Activated T-helper 1 cell treated with anti-CD3 and anti-CD28 coated beads, Interleukin-2, amount 50 U/mL, for 16 hours (primary cell): ENCODE data around the gene ITK.

ENCODE experiments used
- DNase-seq, 2 donors: peaks; one replicate each; pipeline ENCODE4 v3.0.0-alpha.2; 2020; ENCODE audit warnings: low read depth in 1 of 2, low spot score in 1 of 2

Gene ITK

GRCh38 chr5:157278319-157279037 is 97.8 kb downstream of the ITK start:
- no peak for DNase-seq

GRCh38 chr5:157279605-157280239 is 99.1 kb downstream of the ITK start:
- DNase-seq: no peak

DNA sequence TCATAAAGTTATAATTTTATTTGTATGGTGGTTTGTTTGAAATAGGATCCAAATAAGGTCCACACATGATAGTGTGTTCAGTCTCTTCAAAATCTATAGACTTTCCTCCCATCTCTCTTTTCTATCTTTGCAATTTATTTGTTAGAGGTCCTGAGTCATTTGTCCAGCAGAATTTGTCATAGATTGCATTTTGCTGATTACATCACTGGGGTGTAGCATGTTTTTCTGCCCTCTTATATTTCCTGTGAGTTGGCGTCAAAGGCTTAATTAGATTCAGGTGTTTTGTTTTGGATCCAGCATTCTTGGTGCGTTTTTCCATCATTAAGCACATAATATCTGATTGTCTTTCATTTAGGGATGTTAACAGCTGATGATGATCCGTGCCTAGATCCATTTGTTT is 100.3 kb downstream of the ITK start:
- no peak for DNase-seq

- no peak for DNase-seq
These were observed 101.5 kb downstream of the ITK start for GRCh38 chr5:157282150-157282549.

DNA sequence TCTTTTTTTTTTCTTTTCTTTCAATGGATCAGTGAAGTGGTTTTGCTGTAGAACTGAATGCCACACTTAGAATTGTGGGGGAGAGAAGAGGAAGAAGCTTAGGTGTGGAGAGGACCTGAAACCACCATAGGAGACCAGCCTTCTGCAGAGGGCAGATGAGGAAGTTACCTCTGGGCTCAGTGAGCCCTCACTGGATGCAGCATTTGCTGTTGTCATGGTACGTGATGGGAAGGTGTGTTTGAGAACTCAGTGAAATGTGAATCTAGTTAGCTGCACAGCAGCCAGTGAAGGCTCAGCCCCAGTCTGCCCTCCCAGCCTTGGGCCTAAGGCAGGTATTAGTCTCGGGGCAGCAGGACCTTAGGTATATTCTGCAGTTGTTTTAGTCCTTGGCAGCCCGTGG is 102.8 kb downstream of the ITK start:
- no peak for DNase-seq

GRCh38 chr5:157284458-157285212 is 104.0 kb downstream of the ITK start:
- DNase-seq: no peak

DNA sequence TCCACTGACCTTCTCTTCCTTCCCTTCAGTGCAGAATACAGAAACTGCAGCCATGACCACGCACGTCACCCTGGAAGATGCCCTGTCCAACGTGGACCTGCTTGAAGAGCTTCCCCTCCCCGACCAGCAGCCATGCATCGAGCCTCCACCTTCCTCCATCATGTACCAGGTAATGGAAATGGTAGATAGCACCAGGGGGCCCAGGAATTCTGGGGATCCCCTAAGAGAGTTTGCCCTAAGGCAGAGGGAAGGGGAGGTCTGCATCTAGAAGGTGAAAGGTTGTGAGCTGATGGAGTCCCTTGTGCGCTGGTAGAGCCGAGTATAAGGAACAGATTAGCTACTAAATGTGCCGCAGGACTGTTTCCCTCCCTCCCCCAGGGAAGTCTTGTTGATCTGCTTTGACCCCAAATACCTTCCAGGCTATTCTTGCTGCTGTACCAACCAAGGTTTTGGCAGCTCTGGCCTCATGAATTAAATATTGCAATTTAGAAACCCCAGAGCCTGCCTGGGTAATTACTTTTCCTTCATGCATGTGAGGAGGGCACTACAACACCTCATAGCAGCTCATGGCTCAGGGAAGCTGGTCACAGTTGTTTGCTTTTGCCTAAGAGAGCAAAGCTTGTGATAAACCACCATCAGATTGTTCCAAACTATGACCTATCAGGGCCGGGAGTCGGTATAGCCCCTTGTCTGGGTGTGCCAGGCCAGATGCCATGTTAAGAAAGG is 104.8 kb downstream of the ITK start:
- no peak for DNase-seq

- no peak for DNase-seq
These were observed 106.1 kb downstream of the ITK start for GRCh38 chr5:157286761-157287211.

DNA sequence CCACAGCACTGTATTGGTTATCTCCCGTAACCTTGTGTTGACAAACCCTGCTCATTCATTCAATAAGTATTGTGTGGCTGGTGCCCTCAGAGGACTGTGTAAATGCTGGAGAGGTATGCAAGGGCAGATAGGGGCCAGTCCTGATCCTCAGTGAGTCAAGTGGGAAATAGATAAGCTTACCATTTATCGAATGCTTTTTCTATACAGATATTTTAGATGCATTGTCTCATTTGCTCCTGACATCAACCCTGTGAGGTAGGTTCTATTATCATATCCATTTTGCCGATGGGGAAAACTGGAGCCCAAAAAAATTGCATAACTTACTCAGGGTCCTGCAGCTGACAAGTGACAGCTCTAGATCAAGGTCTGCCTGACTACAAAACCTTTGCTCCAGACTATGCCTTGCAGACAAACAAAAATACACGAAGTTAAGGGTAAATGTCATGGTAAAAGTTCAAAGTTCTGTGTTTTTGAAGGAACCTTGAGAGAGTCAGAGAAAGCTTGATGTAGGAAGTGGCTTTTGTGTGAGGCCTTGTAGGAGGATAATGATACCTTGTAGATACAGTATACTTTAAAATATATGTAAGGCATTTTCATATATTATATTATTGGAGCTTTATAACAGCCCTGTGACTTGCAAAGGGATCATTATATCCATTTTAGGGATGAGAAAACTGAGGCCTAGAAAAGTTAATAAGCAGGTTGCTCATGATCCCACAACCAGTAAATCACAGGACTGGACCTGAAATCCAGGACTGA is 107.9 kb downstream of the ITK start:
- no peak for DNase-seq

DNA sequence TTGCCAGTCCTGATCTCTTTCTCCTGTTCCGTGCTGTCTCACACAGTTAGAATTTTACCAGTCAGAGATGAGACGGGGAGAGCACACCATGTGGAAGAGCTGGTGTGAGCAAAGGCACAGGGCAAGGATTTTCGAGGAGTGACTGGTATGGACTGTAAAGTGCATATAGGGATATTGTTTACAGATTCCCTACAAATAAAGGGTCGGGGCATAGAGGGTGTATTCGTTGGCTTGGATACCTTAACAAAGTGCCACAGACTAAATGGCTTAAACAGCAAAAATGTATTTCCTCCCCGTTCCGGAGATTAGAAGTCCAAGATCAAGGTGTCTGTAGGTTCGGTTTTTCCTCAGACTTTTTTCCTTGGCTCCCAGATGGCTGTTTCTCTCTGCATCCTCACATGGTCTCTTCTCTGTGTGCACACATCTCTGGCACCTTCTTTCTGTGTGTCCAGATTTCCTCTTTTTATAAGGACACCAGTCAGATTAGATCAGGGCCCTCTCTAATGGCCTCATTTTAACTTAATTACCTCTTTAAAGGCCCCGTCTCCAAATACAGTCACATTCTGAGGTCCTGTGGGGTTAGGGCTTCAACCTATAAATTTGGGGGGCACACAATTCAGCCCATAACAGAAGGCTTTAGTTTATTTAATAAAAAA is 108.7 kb downstream of the ITK start:
- DNase-seq: no peak

DNA sequence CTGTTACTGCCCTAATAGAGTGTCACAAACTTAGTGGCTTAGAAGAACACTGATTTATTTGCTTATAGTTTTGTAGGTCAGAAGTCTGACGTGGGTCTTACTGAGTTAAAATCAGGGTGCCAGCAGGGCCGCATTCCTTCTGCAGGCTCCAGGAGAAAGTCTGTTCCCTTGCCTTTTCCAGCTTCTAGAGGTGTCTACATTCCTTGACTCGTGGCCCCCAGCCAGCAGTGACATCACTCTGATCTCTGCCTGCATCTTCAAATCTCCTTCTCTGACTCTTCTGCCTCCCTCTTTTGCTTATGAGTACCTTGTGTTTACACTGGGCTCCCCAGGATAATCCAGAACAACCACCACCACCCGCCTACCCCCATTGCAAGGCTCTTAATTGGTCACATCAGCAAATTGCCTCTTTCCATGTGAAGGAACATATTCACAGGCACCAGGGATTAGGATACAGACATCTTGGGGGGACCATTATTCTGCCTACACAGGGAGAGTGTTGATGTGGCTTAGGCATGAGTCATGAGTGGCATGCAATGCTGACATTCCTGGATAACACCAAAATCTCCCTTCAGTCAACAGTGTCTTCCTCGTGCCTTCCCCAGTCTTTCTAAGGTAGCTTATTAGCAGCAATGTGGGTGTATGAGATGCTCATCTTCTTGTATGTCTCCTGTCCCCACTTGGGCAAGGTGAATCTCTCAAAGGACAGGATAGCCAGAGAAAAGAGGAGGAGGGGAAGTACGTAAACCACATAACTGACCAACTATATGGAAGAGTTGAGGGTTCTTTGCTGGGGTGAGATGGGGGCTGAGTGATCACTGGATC is 109.7 kb downstream of the ITK start:
- no peak for DNase-seq

GRCh38 chr5:157290981-157291711 is 110.5 kb downstream of the ITK start:
- DNase-seq: no peak

DNA sequence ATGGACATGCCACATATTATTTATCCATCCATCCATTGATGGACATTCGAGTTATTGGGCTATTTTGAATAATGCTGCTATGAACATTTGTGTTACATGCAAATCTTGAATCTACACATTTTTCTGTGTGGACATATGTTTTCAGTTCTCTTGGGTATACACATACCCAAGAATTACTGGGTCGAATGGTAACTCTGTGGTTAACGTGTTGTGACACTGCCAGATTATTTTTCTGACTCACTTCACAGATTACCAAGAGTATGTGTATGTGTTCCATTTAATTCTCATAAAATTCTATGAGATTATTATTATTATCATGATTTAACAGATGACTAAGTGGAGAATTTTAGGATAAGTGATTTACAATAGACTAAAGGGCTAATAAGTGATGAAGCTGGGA is 112.0 kb downstream of the ITK start:
- DNase-seq: no peak

GRCh38 chr5:157294407-157295091 is 113.9 kb downstream of the ITK start:
- DNase-seq: no peak

DNA sequence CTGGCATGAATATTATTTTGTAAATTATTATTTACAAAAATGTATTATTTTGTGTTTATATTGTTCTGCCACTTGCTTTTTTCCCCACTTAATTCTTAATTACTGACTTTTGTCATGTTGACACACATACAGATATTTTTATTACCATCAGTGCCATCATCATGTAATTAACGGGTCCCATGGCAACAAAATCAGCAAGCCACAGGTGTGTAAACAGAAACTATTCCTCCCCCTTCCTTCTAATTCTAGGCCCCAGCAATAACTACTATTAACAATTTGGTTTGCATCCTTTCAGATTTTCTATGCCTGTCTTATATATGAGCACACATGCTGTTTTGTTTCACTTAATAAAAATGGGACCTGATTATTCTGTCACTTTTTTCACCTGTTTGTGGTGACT is 114.6 kb downstream of the ITK start:
- DNase-seq: no peak

- DNase-seq: no peak
These were observed 119.9 kb downstream of the ITK start for GRCh38 chr5:157300564-157300963.

DNA sequence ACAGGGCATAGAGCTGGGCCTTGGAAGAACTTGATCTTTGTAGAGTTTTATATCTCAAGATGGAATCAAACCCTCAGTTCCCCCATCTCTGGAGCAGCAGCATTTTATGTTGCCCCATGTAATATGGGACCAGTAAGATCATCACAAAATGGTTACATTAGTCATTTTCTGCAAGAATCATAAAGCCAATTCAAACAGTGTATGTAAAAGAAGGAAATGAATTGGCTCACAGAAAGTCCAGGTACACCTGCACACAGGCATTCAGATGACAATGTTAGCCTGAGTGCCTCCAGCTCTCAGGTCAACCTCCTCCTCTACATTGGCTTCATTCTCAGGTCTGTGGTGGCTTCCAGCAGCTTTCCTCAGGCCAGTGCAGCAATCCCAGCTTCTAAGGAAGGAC is 120.4 kb downstream of the ITK start:
- DNase-seq: no peak

DNA sequence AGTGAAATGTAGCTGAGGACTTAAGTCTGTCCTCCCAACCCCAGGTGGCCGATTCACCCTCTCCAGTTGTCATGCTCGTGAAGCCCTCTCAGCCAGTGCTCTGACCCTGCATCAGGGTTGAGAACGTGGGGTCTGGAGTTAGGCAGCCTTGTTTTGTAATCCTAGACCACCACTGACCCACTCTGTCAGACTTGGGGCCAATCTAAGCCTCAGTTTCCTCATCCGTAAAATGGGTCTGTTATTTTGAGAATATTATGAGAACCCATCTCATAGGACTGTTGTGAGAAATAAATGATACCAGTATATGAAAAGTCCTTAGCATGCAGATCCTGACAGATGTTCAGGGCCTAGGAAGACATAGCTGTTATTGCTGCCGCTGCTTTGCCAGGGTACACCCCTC is 122.4 kb downstream of the ITK start:
- DNase-seq: no peak
